ENCODE results near the gene FBXW4.

The FBXW4 gene

GRCh38 chr10:101694674-101695403 lies at the start of gene FBXW4:
FBXW4 (minus strand) TSS chr10:101695170; CDS start chr10:101695105, 65 bp downstream.
- no peaks in the 10 kb centered on the region for H3K27me3 ChIP-seq
- H3K27ac ChIP-seq: peak within 1 kb of the TSS; percentile 97 to 99
- no peaks in the 10 kb centered on the region for H3K9me3 ChIP-seq
- no peak for TF ChIP-seq CTCF (IDR thresholded peaks at IDR 0.05)
- peak; percentile 33 to 72 for DNase-seq
- H3K36me3 ChIP-seq: peaks cover 0 to 1% (median 0%) of the 10 kb centered on the region in 3 donors
- peaks cover 0 to 40% (median 17%) of the 10 kb centered on the region in 4 donors for H3K4me1 ChIP-seq
- peak within 1 kb of the TSS; percentile 73 to 88 for H3K4me3 ChIP-seq
- intact Hi-C loops (cut with DNase I; ENCODE audit: low total_unique reads): no loop called here

- TF ChIP-seq CTCF (IDR thresholded peaks at IDR 0.05): no peak
- H3K4me1 ChIP-seq: no peaks in the 10 kb centered on the region
- H3K27me3 ChIP-seq: peaks cover 0 to 30% of the 10 kb centered on the region in 2 donors
- no peak overlapping the region for H3K4me3 ChIP-seq
- no peak for DNase-seq
- no peaks in the 10 kb centered on the region for H3K9me3 ChIP-seq
- no peaks in the 10 kb centered on the region for H3K36me3 ChIP-seq
- no peak overlapping the region for H3K27ac ChIP-seq
- intact Hi-C loops (cut with DNase I; ENCODE audit: low total_unique reads): no loop called here
Measured at GRCh38 chr10:101744267-101744666, 49.3 kb upstream of the FBXW4 start.

GRCh38 chr10:101741938-101742337 lies 47.0 kb upstream of the FBXW4 start:
- Histone ChIP-seq H3K27ac (no peak overlapping the region), H3K9me3 (no peaks in the 10 kb centered on the region), H3K36me3 (no peaks in the 10 kb centered on the region), H3K4me1 (no peaks in the 10 kb centered on the region), H3K4me3 (no peak overlapping the region), H3K27me3 (peaks cover 0 to 36% of the 10 kb centered on the region in 2 donors)
- TF ChIP-seq CTCF (IDR thresholded peaks at IDR 0.05): no peak
- DNase-seq: no peak
- intact Hi-C loops (cut with DNase I; ENCODE audit: low total_unique reads): no loop called here

GRCh38 chr10:101736666-101737065 lies 41.7 kb upstream of the FBXW4 start:
- Histone ChIP-seq H3K4me3 (no peak overlapping the region), H3K27me3 (peaks cover 0 to 36% of the 10 kb centered on the region in 2 donors), H3K9me3 (no peaks in the 10 kb centered on the region), H3K27ac (no peak overlapping the region), H3K4me1 (no peaks in the 10 kb centered on the region), H3K36me3 (no peaks in the 10 kb centered on the region)
- TF ChIP-seq CTCF (IDR thresholded peaks at IDR 0.05): no peak
- no peak for DNase-seq
- intact Hi-C loops (cut with DNase I; ENCODE audit: low total_unique reads): no loop called here

- H3K27ac ChIP-seq: no peak overlapping the region
- peaks cover 0 to 14% of the 10 kb centered on the region in 2 donors for H3K27me3 ChIP-seq
- H3K4me3 ChIP-seq: no peak overlapping the region
- no peak for TF ChIP-seq CTCF (IDR thresholded peaks at IDR 0.05)
- intact Hi-C loops (cut with DNase I; ENCODE audit: low total_unique reads): no loop called here
- H3K36me3 ChIP-seq: no peaks in the 10 kb centered on the region
- no peaks in the 10 kb centered on the region for H3K9me3 ChIP-seq
- DNase-seq: no peak
- H3K4me1 ChIP-seq: no peaks in the 10 kb centered on the region
Measured at GRCh38 chr10:101732096-101732495, 37.1 kb upstream of the FBXW4 start.

GRCh38 chr10:101726115-101726387 lies 31.1 kb upstream of the FBXW4 start:
- Histone ChIP-seq H3K36me3 (no peaks in the 10 kb centered on the region), H3K27me3 (peaks cover 0 to 17% of the 10 kb centered on the region in 2 donors), H3K9me3 (no peaks in the 10 kb centered on the region), H3K4me1 (no peaks in the 10 kb centered on the region), H3K4me3 (no peak overlapping the region), H3K27ac (no peak overlapping the region)
- DNase-seq: no peak
- intact Hi-C loops (cut with DNase I; ENCODE audit: low total_unique reads): no loop called here
- TF ChIP-seq CTCF (IDR thresholded peaks at IDR 0.05): no peak

Measured in tibial artery (tissue), 4 donors.